PC-9 (cell line): ENCODE data around the gene LY6G6F. TPM values are rescaled to one million over a fixed set of nuclear protein-coding genes. Genes with fewer than 3 reads are reported as not detected.

Experiments
- BruUV-seq: library from RNA; stranded (reverse); fragments of 400-500 nt; replicated peaks from 2 replicates; lab custom pipeline; 2021; lab: Mats Ljungman, UMichigan
- CTCF ChIA-PET: fragments of 300-600 bp; sonication (Branson Sonifier 250); formaldehyde crosslinking; loops from one replicate; lab custom pipeline; 2022; ENCODE audit warnings: antibody characterized with exemption; lab: Charles Lee
- POLR2A ChIA-PET: fragments of 300-600 bp; sonication (Branson Sonifier 250); formaldehyde crosslinking; loops from one replicate; lab custom pipeline; 2022; ENCODE audit warnings: antibody characterized with exemption; ENCODE audit not compliant: unreplicated experiment; lab: Charles Lee
- DNase-seq, 2 experiments: peaks; one replicate each; pipeline versions ENCODE4 v3.0.0 to v3.0.0-alpha.2; 2015 to 2022; ENCODE audit warnings: mixed read lengths in 1 of 2
- H2AFZ ChIP-seq: fragments of 200-600 bp; sonication (generic); 2 replicates; pipeline ENCODE4 v1.8.1; 2017; ENCODE audit warnings: antibody characterized with exemption
- H3F3A ChIP-seq: fragments of 200-600 bp; sonication (generic); 2 replicates; pipeline ENCODE4 v1.8.1; 2017; ENCODE audit warnings: antibody characterized with exemption, mild to moderate bottlenecking, low read depth; ENCODE audit not compliant: insufficient read depth
- H3K27ac ChIP-seq: fragments of 200-600 bp; sonication (generic); 2 replicates; pipeline ENCODE4 v1.6.1; 2016; ENCODE audit warnings: mixed run types
- H3K27me3 ChIP-seq: fragments of 200-600 bp; sonication (generic); 2 replicates; pipeline ENCODE4 v1.6.1; 2016; ENCODE audit warnings: low read depth, mixed run types; ENCODE audit not compliant: insufficient read depth
- H3K36me3 ChIP-seq: fragments of 200-600 bp; sonication (generic); 2 replicates; pipeline ENCODE4 v1.6.1; 2016; ENCODE audit warnings: low read depth, mixed run types
- H3K4me1 ChIP-seq: fragments of 200-600 bp; sonication (generic); replicated peaks from 2 replicates; pipeline ENCODE4 v1.6.1; 2016; ENCODE audit warnings: mixed run types; ENCODE audit not compliant: insufficient read depth
- H3K4me2 ChIP-seq: fragments of 200-600 bp; sonication (generic); 2 replicates; pipeline ENCODE4 v1.6.1; 2017; ENCODE audit warnings: mixed run types
- H3K4me3 ChIP-seq: fragments of 200-600 bp; sonication (generic); 2 replicates; pipeline ENCODE4 v1.6.1; 2016; ENCODE audit warnings: mixed run types
- H3K79me2 ChIP-seq: fragments of 200-600 bp; sonication (generic); 2 replicates; pipeline ENCODE4 v1.6.1; 2017; ENCODE audit warnings: low read depth, mixed run types
- H3K9me2 ChIP-seq: fragments of 200-600 bp; sonication (generic); 2 replicates; pipeline ENCODE4 v1.8.1; 2017; ENCODE audit warnings: mild to moderate bottlenecking; ENCODE audit not compliant: insufficient read depth
- H3K9me3 ChIP-seq: fragments of 200-600 bp; sonication (generic); 2 replicates; pipeline ENCODE4 v1.8.1; 2016; ENCODE audit warnings: low read depth; ENCODE audit not compliant: insufficient read depth
- H4K20me1 ChIP-seq: fragments of 200-600 bp; sonication (generic); 2 replicates; pipeline ENCODE4 v1.8.1; 2017; ENCODE audit not compliant: insufficient read depth
- CTCF ChIP-seq: fragments of 200-600 bp; sonication (generic); conservative IDR thresholded peaks from 2 replicates; pipeline ENCODE4 v1.6.1; 2017; ENCODE audit warnings: mixed run types, antibody characterized with exemption, mild to moderate bottlenecking, moderate library complexity
- EZH2 ChIP-seq: fragments of 200-600 bp; sonication (generic); IDR thresholded peaks from 2 replicates; pipeline ENCODE4 v1.8.0; 2017; ENCODE audit warnings: antibody characterized with exemption, low read depth
- intact Hi-C: fragments of 100-400 bp; cut with micrococcal nuclease; formaldehyde crosslinking; loops from one replicate; pipeline ENCODE4 v1.10.0; 2022; ENCODE audit not compliant: unreplicated experiment
- total RNA-seq: library from RNA; stranded (reverse); gene quantifications from 2 replicates; pipeline ENCODE4 v1.2.3, GENCODE V29; 2021

LY6G6F gene
- total RNA-seq, 1 experiment from 2014 or later: not detected

- Histone ChIP-seq H3K9me3 (no peaks in the 10 kb centered on the region), H3K9me2 (no peaks in the 10 kb centered on the region), H3F3A (peaks cover 16% of the 10 kb centered on the region), H3K4me1 (peaks cover 17% of the 10 kb centered on the region), H3K36me3 (no peaks in the 10 kb centered on the region), H3K4me2 (no peak overlapping the region), H3K4me3 (no peak overlapping the region), H4K20me1 (no peaks in the 10 kb centered on the region), H2AFZ (no peak overlapping the region), H3K27ac (no peak overlapping the region), H3K27me3 (no peaks in the 10 kb centered on the region), H3K79me2 (no peaks in the 10 kb centered on the region)
- ChIA-PET POLR2A (no interaction called here), CTCF (interaction anchor here (0.5 kb wide), 1 partner anchor 513 kb away, joined by 5 read pairs; no protein-coding TSS in a partner anchor)
- DNase-seq: no peak
- TF ChIP-seq CTCF (no peak), EZH2 (no peak)
- no TSS peak for BruUV-seq
- intact Hi-C loops: loop anchor here (5.0 to 10.0 kb wide), 2 partner anchors 191 to 214 kb away; partner anchors contain the start of genes EHMT2 and SLC44A4
These were observed 23.1 kb upstream of the LY6G6F start for GRCh38 chr6:31683591-31683990.

GRCh38 chr6:31686483-31686882 is 20.2 kb upstream of the LY6G6F start:
- H3K4me3 ChIP-seq: no peak overlapping the region
- ChIA-PET POLR2A (no interaction called here), CTCF (no interaction called here)
- no peak overlapping the region for H3K27ac ChIP-seq
- H3K4me1 ChIP-seq: peaks cover 7% of the 10 kb centered on the region
- TF ChIP-seq EZH2: no peak
- no peak for TF ChIP-seq CTCF
- H3F3A ChIP-seq: peaks cover 9% of the 10 kb centered on the region
- H3K9me3 ChIP-seq: no peaks in the 10 kb centered on the region
- H3K79me2 ChIP-seq: no peaks in the 10 kb centered on the region
- H4K20me1 ChIP-seq: no peaks in the 10 kb centered on the region
- no peak overlapping the region for H3K4me2 ChIP-seq
- no peak overlapping the region for H2AFZ ChIP-seq
- no peak for DNase-seq
- H3K27me3 ChIP-seq: no peaks in the 10 kb centered on the region
- no peaks in the 10 kb centered on the region for H3K36me3 ChIP-seq
- no peaks in the 10 kb centered on the region for H3K9me2 ChIP-seq
- no TSS peak for BruUV-seq
- intact Hi-C loops: loop anchor here (10.0 kb wide), 1 partner anchor 188 kb away; the partner anchor contains the start of gene SLC44A4

- Histone ChIP-seq H3K79me2 (no peaks in the 10 kb centered on the region), H4K20me1 (no peaks in the 10 kb centered on the region), H3F3A (peaks cover under 1% of the 10 kb centered on the region; the same call in 1 of the 2 replicates), H3K36me3 (no peaks in the 10 kb centered on the region), H2AFZ (no peak overlapping the region), H3K4me3 (no peak overlapping the region), H3K4me2 (no peak overlapping the region), H3K9me3 (no peaks in the 10 kb centered on the region), H3K9me2 (no peaks in the 10 kb centered on the region), H3K27ac (no peak overlapping the region), H3K27me3 (no peaks in the 10 kb centered on the region), H3K4me1 (no peaks in the 10 kb centered on the region; the same call in 1 of the 2 replicates)
- BruUV-seq: no TSS peak
- DNase-seq: no peak
- ChIA-PET POLR2A (no interaction called here), CTCF (interaction anchor here (1.0 kb wide), 1 partner anchor 51 kb away, joined by 3 read pairs; no protein-coding TSS in a partner anchor)
- intact Hi-C loops: loop anchor here (10.0 kb wide), 1 partner anchor 187 kb away; the partner anchor contains the start of gene SLC44A4
- TF ChIP-seq EZH2: no peak
- no peak for TF ChIP-seq CTCF
These were observed 19.3 kb upstream of the LY6G6F start for GRCh38 chr6:31687321-31687720.
